Measurements from ENCODE around the gene PRLR. TPM values are rescaled to one million over a fixed set of nuclear protein-coding genes. Genes with fewer than 3 reads are reported as not detected.
A peak's percentile ranks its signal among the peaks of the same experiment; 100 is the strongest.

The PRLR gene
- total and polyA plus RNA-seq, 8 donors, result 0.61 to 16.6 (median 8.1) TPM

DNA sequence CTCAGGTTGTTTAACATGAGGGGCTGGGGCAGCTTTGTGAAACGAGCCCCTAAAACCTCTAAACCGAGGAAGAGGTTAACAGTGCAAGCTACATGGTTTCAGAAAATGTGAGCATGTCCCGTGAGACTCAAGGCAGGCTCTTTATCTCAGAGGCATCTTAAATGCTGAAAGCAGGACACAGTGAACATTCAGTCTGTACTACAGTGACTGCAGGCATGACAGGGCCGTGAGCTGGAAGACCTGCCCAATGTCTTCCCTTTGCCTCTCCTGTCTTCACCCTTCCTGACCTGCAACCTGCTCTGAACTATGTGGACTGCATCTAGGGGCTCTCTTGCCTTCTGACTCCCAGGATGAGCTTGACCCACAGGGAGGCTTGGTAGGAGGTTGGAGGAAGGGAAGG is 58.3 kb downstream of the PRLR start:
- Histone ChIP-seq H3K27ac (no peak overlapping the region), H3K9me3 (no peaks in the 10 kb centered on the region), H3K4me3 (no peak overlapping the region), H3K36me3 (no peaks in the 10 kb centered on the region), H3K4me1 (no peaks in the 10 kb centered on the region), H3K27me3 (no peaks in the 10 kb centered on the region)
- WGBS, 2 donors, result 89 to 94% methylated on average over 4 of the region's 4 CpGs
- no peak for FAIRE-seq
- DNase-seq, result no peak
- intact Hi-C loops (cut with DNase I), result no loop called here
- TF ChIP-seq, protein P1, sequence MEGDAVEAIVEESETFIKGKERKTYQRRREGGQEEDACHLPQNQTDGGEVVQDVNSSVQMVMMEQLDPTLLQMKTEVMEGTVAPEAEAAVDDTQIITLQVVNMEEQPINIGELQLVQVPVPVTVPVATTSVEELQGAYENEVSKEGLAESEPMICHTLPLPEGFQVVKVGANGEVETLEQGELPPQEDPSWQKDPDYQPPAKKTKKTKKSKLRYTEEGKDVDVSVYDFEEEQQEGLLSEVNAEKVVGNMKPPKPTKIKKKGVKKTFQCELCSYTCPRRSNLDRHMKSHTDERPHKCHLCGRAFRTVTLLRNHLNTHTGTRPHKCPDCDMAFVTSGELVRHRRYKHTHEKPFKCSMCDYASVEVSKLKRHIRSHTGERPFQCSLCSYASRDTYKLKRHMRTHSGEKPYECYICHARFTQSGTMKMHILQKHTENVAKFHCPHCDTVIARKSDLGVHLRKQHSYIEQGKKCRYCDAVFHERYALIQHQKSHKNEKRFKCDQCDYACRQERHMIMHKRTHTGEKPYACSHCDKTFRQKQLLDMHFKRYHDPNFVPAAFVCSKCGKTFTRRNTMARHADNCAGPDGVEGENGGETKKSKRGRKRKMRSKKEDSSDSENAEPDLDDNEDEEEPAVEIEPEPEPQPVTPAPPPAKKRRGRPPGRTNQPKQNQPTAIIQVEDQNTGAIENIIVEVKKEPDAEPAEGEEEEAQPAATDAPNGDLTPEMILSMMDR (IDR thresholded peaks at IDR 0.05), result no peak
- no peak for ATAC-seq

DNA sequence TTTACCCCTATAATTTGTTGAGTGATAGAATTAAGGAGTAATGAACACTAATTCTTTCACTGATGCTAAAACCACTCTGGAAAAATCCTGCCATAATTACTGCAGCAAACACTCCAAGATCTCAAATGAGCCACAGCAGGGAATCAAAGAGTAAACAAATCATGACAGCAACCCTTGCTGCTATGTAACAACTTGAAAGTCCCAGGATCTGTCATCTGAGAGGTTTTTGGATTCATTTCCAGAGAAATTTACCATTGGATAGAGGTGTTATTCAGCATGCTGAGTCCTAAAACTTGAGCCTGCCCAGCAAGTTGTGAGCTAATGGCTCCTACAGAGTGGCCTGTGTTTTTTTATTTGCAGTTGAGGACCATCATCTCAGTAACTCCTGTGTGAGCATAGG is 59.2 kb downstream of the PRLR start:
- H3K4me1 ChIP-seq, result no peaks in the 10 kb centered on the region
- no peaks in the 10 kb centered on the region for H3K9me3 ChIP-seq
- no peak for DNase-seq
- no peak overlapping the region for H3K27ac ChIP-seq
- no peaks in the 10 kb centered on the region for H3K27me3 ChIP-seq
- FAIRE-seq, result no peak
- TF ChIP-seq, protein P1 (IDR thresholded peaks at IDR 0.05), result no peak
- H3K4me3 ChIP-seq, result no peak overlapping the region
- intact Hi-C loops (cut with DNase I), result no loop called here
- ATAC-seq, result peak in 3 of 4 donors; percentile 23 to 82 (median 53)
- no peaks in the 10 kb centered on the region for H3K36me3 ChIP-seq

DNA sequence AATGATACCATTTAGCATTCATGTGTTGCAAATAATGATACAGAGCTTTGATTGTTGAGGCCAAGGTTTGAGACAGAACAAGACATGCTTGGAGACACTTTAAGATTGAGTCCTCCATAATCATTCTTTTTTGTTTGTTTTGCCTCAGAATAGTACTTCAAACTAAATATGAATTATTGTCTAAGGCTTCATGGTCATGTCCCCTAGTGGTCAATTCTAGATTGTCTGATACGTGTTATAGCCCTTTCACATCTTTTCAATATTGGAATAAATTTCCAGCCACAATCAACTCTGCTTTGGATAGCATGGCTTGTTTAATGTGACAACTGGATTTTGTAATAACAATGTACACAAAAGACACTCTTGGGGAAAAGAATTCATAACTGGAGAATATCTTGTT is 64.2 kb downstream of the PRLR start:
- H3K27ac ChIP-seq, result no peak overlapping the region
- TF ChIP-seq, protein P1 (IDR thresholded peaks at IDR 0.05), result peak in 1 of 4 donors; percentile 12
- no peaks in the 10 kb centered on the region for H3K36me3 ChIP-seq
- no peak for ATAC-seq
- intact Hi-C loops (cut with DNase I), result no loop called here
- no peak overlapping the region for H3K4me3 ChIP-seq
- peaks cover 0 to 10% (median 10%) of the 10 kb centered on the region in 3 donors for H3K4me1 ChIP-seq
- WGBS, 2 donors, result 88 to 100% methylated on average over 1 of the region's 1 CpG
- FAIRE-seq, result no peak
- no peaks in the 10 kb centered on the region for H3K9me3 ChIP-seq
- DNase-seq, result no peak
- H3K27me3 ChIP-seq, result no peaks in the 10 kb centered on the region

DNA sequence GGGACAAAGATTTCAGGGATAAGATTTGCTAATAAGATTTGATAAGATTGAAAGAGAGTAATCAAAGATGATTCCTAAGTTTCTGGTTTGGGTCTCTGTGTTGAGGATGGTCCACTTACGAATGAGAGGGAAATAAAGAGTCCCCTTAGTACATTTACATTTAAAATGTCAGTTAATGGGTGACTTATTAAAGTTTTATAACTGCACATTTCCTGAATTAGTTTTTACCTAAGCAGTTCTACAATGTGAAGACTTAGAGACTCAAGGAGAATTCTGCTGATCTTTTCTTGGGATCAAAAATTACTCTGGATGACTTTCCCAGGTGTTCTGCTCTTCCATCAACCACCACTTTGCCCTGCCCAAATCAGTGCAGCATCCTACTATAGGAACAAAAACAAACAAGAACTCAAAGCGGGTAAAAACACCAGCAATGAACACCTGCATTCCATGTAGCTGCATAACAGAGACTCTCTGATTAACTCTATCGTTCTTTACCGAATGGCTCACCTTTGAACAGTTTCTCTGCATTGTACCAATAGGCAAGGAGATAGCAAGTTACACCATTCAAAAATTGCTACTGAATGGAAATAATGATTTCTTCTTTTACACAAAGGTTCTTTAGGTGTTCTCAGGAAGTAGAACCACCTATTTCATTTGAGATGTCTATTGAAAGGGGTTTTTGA is 65.3 kb downstream of the PRLR start:
- peak in 1 of 4 donors; percentile 13 for ATAC-seq
- intact Hi-C loops (cut with DNase I), result no loop called here

DNA sequence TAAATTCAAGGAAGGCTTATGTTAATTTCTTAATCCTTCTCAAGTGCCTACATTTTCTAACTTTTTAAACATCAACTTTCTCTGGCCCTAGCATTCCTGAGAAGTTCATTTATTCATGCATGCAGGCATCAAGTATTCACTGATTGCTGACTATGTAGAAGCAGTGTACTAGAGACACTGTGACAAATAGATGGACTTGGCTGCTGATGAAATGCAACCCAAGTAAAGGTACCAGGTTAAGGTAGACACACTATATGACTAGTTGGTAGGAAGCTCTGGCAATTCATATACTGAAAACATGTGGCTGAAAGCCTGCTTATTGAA is 66.6 kb downstream of the PRLR start:
- ATAC-seq (no peak), DNase-seq (no peak), FAIRE-seq (no peak)
- Histone ChIP-seq H3K9me3 (no peaks in the 10 kb centered on the region), H3K27ac (no peak overlapping the region), H3K4me3 (no peak overlapping the region), H3K4me1 (peaks cover 0 to 25% (median 22%) of the 10 kb centered on the region in 3 donors), H3K36me3 (no peaks in the 10 kb centered on the region), H3K27me3 (no peaks in the 10 kb centered on the region)
- intact Hi-C loops (cut with DNase I), result no loop called here
- TF ChIP-seq, protein P1 (IDR thresholded peaks at IDR 0.05), result no peak

More for the DNA sequence above, 65.3 kb downstream of the PRLR start:
- Histone ChIP-seq H3K27ac (no peak overlapping the region), H3K9me3 (no peaks in the 10 kb centered on the region), H3K36me3 (no peaks in the 10 kb centered on the region), H3K4me1 (peaks cover 0 to 14% (median 12%) of the 10 kb centered on the region in 3 donors), H3K27me3 (no peaks in the 10 kb centered on the region), H3K4me3 (no peak overlapping the region)
- TF ChIP-seq, protein P1 (IDR thresholded peaks at IDR 0.05), result no peak
- no peak for FAIRE-seq
- 39 to 55% methylated on average over 4 of the region's 4 CpGs for WGBS, 2 donors
- no peak for DNase-seq
